ENCODE results near the gene ANKRD49.

The ANKRD49 gene

GRCh38 chr11:94544646-94545263, 51.0 kb downstream of the ANKRD49 start:
- DNase-seq (ENCODE audit: low spot score), result peak; percentile 33

- peak; percentile 35 for DNase-seq (ENCODE audit: low spot score)
Observed at GRCh38 chr11:94545264-94546161, 51.7 kb downstream of the ANKRD49 start.

DNA sequence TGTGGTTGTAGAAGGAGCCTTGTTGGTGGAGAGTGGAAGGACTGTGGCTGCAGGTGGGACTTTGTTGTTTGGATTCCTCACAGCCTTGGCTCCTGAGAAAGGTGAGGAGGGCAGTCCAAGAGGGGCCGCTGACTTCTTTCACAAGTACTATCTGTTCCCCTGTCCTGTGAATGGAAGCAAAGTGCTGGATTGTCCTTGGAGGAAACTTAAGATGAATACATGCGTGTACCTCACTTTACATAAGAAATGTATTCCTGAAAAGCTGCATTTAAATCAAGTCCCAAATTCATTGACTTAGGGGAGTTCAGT, 52.3 kb downstream of the ANKRD49 start:
- no peak for DNase-seq (ENCODE audit: low spot score)

DNA sequence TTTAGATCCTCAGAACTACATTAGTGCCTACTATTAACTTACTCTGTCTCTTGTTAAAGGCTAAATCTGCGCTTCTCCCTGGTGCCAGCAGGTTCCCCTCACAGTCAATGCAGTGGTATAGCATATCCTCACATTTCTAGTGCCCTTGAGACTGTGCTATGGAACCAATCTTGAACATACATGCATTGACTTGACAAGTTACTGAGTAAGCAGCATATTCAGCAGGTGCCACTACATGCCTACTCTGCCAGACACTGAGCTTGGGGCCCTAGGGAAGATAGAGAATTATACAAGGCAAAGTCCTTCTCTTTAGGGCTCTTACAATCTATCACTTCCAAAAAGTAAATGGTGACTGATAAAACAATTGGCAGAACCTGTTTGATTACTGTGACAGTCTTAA, 53.1 kb downstream of the ANKRD49 start:
- DNase-seq (ENCODE audit: low spot score), result peak; percentile 38

GRCh38 chr11:94549146-94549545, 55.4 kb downstream of the ANKRD49 start:
- no peak for DNase-seq (ENCODE audit: low spot score)
